GM19468 (cell line): ENCODE results near the gene TSPEAR.

Experiments used
- ATAC-seq: cut with Tn5 transposase; IDR thresholded peaks from one replicate; pipeline ENCODE4 v1.9.1; 2021; ENCODE audit warnings: mild to moderate bottlenecking, moderate library complexity, moderate number of reproducible peaks; ENCODE audit not compliant: unreplicated experiment; ENCODE audit errors: extremely low read depth

Gene TSPEAR

GRCh38 chr21:44742418-44743153, 31.2 kb upstream of the TSPEAR start:
- ATAC-seq: no peak

DNA sequence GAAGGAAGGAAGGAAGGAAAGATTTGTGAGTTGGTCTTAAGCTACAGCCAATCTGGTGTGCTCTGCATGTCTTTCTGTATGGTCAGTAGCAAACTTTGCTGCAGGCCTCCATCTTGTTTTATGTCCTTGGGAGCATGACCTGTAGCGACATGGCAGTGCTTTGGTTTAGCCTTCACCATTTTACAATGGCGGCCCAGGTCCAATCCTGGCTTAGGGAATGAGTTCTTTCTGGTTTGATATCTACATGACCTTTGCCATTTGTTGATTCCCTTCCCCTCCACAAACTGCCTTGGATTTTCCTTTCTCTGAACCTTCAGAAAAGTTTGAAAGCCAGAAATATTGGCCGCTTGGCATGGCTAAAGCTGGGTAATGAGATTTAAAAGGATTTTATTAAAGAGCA, 30.5 kb upstream of the TSPEAR start:
- ATAC-seq: no peak

GRCh38 chr21:44740742-44741141, 29.4 kb upstream of the TSPEAR start:
- ATAC-seq: no peak

DNA sequence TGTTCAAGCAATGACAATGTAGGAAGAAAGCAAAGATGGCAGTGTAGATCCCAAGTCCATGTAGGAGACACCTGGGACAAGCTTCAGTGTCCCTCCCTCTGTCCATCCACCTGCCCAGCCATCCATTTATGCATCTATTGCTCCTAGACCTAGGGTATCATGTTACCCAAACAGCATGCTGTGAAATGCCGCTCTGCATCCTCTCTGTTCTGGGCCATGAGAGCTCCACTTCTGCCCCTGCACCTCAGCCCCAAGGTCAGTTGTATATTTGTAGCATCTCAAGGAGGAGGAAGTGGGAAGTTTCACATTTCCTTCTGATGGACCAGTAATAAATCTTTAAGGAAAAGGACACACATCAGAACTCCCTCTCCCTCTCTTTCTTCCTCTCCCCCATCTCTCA, 27.9 kb upstream of the TSPEAR start:
- no peak for ATAC-seq

- ATAC-seq: no peak
Measured at GRCh38 chr21:44738621-44739020, 27.2 kb upstream of the TSPEAR start.

- no peak for ATAC-seq
Measured at GRCh38 chr21:44737706-44738354, 26.5 kb upstream of the TSPEAR start.

DNA sequence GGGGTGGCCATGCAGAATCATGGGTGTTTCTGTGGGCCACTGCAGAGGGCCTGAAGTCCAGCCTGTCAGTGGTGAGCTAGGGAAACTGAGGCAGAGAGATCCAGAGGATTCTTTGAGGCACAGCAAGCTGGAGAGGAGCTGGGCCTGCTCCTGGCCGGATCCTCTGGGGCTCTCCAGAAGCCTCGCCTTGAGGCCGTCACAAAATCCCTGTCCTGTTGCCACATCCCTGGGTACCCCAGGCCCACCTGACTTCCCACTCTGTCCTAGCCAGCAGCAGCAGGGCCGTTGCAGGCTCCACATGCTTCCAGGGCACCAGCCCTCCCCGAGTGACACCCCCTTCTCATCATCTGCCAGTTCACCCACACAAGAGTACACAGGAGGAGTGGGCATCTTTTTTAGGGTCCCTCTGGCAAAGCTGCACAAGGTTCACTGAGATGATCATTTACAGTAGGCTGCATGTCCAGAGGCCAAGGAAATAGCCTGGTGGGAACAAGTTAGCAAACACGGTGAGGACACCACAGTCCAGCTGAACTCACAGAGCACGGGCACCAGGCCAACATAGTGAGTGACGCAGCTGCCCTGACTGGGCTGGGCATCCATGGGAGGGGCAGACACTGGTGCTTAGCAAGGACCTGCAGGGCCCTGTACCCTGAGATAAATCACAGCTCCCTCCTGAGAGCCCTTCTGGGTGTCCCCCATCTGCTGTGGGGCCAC, 25.1 kb upstream of the TSPEAR start:
- no peak for ATAC-seq

DNA sequence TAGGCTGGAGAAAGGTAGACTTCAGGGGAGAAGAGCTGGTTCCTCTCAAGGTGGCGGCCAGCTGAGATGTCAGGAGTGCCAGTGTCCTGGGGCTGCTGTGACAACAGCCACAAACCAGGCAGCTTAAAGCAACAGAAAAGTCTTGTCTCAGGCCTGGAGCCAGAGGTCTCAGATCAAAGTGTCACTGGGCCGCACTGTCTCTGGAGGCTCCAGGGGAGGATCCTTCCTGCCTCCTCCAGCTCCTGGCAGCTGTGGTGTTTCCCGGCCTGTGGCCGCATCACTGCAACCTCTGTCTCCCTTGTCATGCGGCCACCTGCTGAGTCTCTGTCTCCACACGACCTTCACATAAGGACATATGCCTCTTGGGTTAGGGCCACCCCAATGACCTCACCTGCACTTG, 24.4 kb upstream of the TSPEAR start:
- ATAC-seq: no peak

DNA sequence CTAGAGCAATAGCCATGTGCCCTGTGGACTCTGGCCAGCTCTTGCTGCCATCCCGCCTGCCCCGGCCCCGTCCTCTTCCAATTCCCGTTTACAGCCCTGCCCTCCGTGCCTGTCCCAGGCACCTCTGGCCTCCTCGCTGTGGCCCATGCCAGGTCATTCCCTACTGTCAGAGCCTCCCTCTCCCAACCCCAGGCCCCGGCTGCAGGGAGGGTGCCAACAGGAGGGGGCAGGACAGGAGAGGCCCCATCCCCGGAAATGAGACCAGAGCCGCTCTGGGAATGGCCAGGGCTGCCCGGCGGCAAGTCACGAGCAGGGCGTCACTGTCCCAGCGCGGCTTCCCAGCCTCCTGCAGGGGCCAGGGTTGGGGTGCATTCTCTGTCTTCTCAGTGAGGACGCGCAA, 23.5 kb upstream of the TSPEAR start:
- ATAC-seq: no peak

GRCh38 chr21:44734026-44734745, 22.8 kb upstream of the TSPEAR start:
- ATAC-seq: no peak

- ATAC-seq: no peak
Measured at GRCh38 chr21:44732956-44733355, 21.6 kb upstream of the TSPEAR start.

- ATAC-seq: no peak
Measured at GRCh38 chr21:44732263-44732662, 20.9 kb upstream of the TSPEAR start.

DNA sequence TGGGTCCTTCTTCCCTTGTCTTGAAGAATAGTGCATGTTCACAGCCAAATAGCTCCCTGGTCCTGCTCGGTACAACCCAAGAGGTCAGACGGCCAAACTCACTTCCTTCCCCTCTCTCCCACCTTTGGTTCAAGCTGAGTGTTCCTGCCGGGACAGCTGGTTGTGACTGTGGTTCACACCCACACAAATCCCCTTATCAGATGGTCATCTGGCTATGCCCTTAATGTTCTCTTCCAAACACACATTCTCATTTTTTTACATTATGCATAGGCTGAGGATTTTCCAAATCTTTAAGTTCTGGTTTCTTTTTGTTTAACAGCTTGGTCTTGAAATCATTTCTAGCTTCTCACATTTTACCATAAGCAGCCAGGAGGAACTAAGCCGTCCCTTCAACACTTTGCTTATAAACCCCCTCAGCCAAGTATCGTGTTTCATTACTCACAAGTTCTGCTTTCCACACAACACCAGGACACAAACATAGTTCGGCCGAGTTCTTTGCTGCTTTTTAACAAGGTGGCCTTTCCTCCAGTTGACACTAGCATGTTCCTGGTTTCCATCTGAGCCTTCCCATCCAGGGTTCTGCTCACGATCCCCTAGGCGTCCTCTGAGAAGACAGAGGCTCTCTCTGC, 19.7 kb upstream of the TSPEAR start:
- ATAC-seq: no peak

DNA sequence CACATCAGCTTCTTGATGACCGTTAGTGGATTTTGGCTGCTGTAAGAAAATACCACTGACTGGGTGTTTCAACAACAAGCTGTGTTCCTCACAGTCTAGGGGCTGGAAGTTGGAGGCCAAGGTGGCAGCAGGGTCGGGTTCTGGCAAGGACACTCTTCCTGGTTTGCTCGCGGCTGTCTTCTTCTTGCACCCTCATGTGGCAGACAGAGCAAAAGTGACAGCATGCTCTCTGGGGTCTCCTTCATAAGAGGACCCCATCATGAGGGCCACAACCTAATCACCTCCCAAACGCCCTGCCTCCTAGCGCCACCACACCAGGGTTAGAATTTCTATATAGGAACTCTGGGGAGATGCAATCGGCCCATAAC, 18.6 kb upstream of the TSPEAR start:
- no peak for ATAC-seq

- no peak for ATAC-seq
Measured at GRCh38 chr21:44729336-44730027, 18.1 kb upstream of the TSPEAR start.

DNA sequence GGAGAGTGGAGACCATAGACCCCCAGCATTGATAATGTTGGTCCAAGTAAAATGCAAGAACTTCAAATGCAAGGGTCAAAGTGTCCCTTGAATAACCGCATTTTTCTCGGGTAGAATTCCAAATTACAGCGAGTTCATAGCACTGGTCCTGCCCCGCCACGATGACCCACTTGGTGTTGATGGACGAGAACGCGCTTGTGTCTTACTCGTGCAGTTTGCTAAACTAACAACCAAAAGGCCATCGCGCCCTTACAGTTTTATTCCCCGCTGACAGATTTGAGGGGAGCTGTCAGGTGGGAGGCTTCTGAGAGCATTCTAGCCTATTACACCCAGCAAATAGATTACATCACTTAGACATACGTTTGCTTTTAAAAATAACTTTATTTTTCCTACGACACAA, 17.3 kb upstream of the TSPEAR start:
- no peak for ATAC-seq

DNA sequence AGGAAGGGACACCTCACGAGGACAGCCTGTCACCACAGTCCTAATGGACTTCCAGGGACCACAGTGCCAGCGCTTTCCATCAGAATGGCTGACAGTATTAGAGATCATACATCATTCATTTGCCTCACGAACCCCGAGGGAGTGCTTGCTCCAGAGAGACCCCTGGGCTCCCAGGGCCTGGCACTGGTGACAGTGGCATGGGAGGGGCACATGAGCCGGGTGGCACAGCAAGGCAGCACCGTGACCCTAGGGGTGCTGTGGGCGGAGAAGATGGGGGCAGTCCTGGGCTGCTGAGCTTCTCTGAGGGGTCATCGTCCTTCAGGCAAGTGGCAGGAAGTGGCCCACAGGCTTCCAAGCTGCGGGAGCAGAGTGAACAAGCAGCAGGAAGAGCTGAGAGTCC, 16.4 kb upstream of the TSPEAR start:
- ATAC-seq: no peak

DNA sequence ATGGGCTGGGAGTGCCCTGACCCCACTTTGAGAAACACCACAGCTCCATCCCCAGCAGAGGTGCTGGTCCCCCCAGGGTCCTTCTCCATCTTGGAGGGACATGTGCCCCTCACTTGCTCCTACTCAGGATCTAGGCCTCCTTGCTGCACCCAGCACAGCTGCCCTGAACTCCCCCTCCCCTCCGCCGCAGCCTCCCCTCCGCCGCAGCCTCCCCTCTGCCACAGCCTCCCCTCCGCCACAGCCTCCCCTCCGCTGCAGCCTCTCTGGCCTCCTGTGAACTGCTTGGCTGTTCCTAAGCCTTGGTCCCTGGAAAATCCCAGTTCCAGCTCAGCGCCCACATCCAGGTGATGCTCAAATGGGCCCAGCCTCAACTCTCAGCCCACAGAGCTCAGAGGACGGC, 15.9 kb upstream of the TSPEAR start:
- ATAC-seq: no peak

GRCh38 chr21:44726826-44727225, 15.5 kb upstream of the TSPEAR start:
- ATAC-seq: no peak

DNA sequence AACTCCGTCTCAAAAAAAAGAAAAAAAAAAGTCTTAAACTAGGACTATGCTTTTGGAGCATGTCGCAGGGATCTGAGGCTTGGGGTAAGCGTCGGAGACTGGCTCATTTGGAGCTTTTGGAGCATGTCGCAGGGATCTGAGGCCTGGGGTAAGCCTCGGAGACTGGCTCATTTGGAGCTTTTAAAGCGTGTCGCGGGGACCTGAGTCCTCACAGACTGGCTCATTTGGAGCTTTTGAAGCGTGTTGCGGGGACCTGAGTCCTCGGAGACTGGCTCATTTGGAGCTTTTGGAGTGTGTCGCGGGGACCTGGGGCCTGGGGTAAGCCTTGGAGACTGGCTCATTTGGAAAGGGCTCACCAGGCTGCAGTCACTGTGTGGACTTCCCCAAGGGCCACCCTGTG, 13.6 kb upstream of the TSPEAR start:
- no peak for ATAC-seq
